Measurements from ENCODE around the gene CIAO1.

The CIAO1 gene

GRCh38 chr2:96320326-96320725 is 54.3 kb downstream of the CIAO1 start:
- Histone ChIP-seq H3K9me3 (ENCODE audit: insufficient read depth, low read depth, low read length) (no peaks in the 10 kb centered on the region), H3K9ac (ENCODE audit: low read depth, low read length) (no peak overlapping the region), H3K4me1 (ENCODE audit: insufficient read depth, low read length) (peaks cover 3% of the 10 kb centered on the region; the same call in 1 of the 2 replicates), H3K36me3 (ENCODE audit: insufficient read depth, low read depth, low read length) (no peaks in the 10 kb centered on the region), H3K27me3 (ENCODE audit: insufficient read depth, low read length) (peaks cover 63% of the 10 kb centered on the region), H3K27ac (ENCODE audit: low read length) (no peak overlapping the region), H3K4me3 (ENCODE audit: low read length) (peak overlapping the region; percentile 74; the same call in 1 of the 2 replicates)

GRCh38 chr2:96320728-96321622 is 55.0 kb downstream of the CIAO1 start:
- no peak overlapping the region for H3K27ac ChIP-seq (ENCODE audit: low read length)
- H3K9ac ChIP-seq (ENCODE audit: low read depth, low read length) = peak overlapping the region; percentile 58; the same call in 1 of the 2 replicates
- H3K4me3 ChIP-seq (ENCODE audit: low read length) = peak overlapping the region; percentile 74
- no peaks in the 10 kb centered on the region for H3K9me3 ChIP-seq (ENCODE audit: insufficient read depth, low read depth, low read length)
- peaks cover 69% of the 10 kb centered on the region for H3K27me3 ChIP-seq (ENCODE audit: insufficient read depth, low read length)
- peaks cover 3% of the 10 kb centered on the region; the same call in 1 of the 2 replicates for H3K4me1 ChIP-seq (ENCODE audit: insufficient read depth, low read length)
- H3K36me3 ChIP-seq (ENCODE audit: insufficient read depth, low read depth, low read length) = no peaks in the 10 kb centered on the region

All from iPS-20b (cell line).